Lower lobe of right lung (tissue), 2 donors: ENCODE data around the gene TPP1. TPM values are rescaled to one million over a fixed set of nuclear protein-coding genes. Genes with fewer than 3 reads are reported as not detected.
A peak's percentile ranks its signal among the peaks of the same experiment; 100 is the strongest.

ENCODE experiments used
- ATAC-seq, 2 donors: fragments of 200-7000 bp; cut with Tn5 transposase; one replicate each; pipeline ENCODE4 v1.9.1; 2020 to 2022; ENCODE audit warnings: mild to moderate bottlenecking in 2 of 2, moderate library complexity in 2 of 2
- DNase-seq: peaks from one replicate; pipeline ENCODE4 v3.0.0-alpha.2; 2020
- H3K27ac ChIP-seq: fragments of 200-600 bp; one replicate; pipeline ENCODE4 v1.8.0; 2022
- H3K27me3 ChIP-seq: fragments of 200-600 bp; one replicate; pipeline ENCODE4 v1.8.0; 2022; ENCODE audit warnings: low read depth
- H3K36me3 ChIP-seq: fragments of 200-600 bp; one replicate; pipeline ENCODE4 v1.8.0; 2022; ENCODE audit warnings: mild to moderate bottlenecking
- H3K4me1 ChIP-seq: fragments of 200-600 bp; one replicate; pipeline ENCODE4 v1.8.0; 2022
- H3K4me3 ChIP-seq: fragments of 200-600 bp; one replicate; pipeline ENCODE4 v1.8.0; 2022; ENCODE audit warnings: mild to moderate bottlenecking
- H3K9me3 ChIP-seq: fragments of 200-600 bp; one replicate; pipeline ENCODE4 v1.8.0; 2022
- intact Hi-C: fragments of 100-400 bp; cut with DNase I; formaldehyde crosslinking; loops from one replicate; pipeline ENCODE4 v1.11.0; 2022
- total RNA-seq: library from RNA; stranded (reverse); fragmentation: NEBNext Ultra II Directional; extraction: Animal tissue kit (Norgen Biotek cat#: 25700); gene quantifications from one replicate; pipeline ENCODE4 v1.2.1, GENCODE V29; 2021
- TF ChIP-seq, protein P1 (sequence below): fragments of 200-600 bp; IDR thresholded peaks from one replicate; pipeline ENCODE4 v1.8.0; 2022; ENCODE audit warnings: antibody characterized with exemption, mild to moderate bottlenecking
- donor health status: DM: no; HTN: yes; CAD: no; lungs with severe emphysema.

TPP1 gene
- total RNA-seq, 1 donor from 2014 or later: 231 TPM

DNA sequence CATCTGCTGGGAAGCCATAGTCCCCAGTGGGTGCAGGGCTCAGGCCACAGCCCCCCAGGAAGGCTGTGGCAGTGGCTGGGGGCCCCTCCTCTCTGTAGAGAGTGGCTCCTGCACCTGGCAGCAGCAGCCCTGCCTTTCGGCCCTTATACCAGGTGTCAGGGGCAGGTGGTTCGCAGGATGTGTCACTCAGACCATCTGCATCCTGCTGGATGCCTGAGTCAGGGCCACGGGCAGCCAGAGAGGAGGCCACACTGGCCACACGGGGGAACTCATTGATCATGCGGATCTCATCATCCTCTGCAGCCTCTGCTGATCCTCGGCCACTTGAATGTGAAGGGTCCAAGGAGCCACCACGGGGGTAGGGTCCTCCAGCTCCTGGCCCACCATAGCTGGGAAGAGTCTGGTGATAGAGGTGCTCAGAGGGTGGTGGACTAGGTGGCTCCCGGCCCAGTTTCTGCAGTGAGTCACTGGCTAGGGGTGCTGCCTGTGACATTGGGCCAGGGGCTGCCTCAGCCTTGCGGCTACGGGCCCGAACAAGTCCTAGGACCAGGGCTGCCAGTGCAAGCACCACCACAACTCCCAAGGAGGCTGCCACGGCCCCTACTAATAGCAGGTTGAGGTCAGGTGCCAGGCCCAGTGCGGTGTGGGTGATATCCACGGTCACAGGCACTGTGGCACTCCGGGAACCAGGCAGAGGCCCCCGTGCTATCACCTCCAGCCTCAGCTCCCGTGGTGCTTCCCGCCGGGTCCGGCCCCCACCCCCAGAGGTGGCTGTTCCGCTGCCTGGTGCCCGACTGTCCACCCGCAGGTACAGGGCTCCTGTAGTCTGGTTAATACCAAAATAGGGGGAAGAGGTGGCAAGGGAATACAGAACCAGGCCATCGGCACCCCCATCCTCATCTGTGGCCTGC lies 3.3 kb upstream of the TPP1 start:
- H3K4me3 ChIP-seq: no peak overlapping the region
- peaks cover 29% of the 10 kb centered on the region for H3K36me3 ChIP-seq
- H3K27ac ChIP-seq: no peak overlapping the region
- DNase-seq (no peak), ATAC-seq (no peak)
- TF ChIP-seq, protein P1, sequence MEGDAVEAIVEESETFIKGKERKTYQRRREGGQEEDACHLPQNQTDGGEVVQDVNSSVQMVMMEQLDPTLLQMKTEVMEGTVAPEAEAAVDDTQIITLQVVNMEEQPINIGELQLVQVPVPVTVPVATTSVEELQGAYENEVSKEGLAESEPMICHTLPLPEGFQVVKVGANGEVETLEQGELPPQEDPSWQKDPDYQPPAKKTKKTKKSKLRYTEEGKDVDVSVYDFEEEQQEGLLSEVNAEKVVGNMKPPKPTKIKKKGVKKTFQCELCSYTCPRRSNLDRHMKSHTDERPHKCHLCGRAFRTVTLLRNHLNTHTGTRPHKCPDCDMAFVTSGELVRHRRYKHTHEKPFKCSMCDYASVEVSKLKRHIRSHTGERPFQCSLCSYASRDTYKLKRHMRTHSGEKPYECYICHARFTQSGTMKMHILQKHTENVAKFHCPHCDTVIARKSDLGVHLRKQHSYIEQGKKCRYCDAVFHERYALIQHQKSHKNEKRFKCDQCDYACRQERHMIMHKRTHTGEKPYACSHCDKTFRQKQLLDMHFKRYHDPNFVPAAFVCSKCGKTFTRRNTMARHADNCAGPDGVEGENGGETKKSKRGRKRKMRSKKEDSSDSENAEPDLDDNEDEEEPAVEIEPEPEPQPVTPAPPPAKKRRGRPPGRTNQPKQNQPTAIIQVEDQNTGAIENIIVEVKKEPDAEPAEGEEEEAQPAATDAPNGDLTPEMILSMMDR: no peak
- no peaks in the 10 kb centered on the region for H3K27me3 ChIP-seq
- H3K9me3 ChIP-seq: no peaks in the 10 kb centered on the region
- peaks cover 17% of the 10 kb centered on the region for H3K4me1 ChIP-seq
- intact Hi-C loops: no loop called here

DNA sequence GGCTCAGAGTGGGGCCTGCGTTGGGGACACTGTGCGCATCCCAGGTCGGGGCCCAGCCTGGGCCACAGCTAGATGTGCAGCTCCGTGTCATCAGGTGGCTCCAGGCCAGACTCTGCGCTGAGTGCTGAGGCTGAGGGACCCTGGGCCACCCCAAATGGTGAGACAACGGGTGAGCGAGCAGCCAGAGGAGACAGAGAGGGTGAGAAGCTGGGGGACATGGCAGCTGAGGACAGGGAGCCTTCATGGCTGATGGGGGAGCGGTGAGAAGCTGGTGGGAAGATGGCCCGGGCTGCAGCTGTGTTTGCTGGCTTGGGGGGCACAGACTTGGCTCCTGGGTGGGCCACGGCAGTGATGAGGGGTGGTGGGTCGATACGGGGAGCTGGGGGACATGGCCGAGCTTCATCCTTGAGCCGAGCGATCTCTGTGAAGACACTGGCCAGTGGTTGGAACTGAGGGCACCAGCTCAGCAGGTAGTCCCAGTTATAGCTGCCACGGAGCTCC lies 2.5 kb upstream of the TPP1 start:
- peaks cover 22% of the 10 kb centered on the region for H3K4me1 ChIP-seq
- TF ChIP-seq, protein P1: no peak
- ATAC-seq (no peak), DNase-seq (no peak)
- intact Hi-C loops: no loop called here
- H3K4me3 ChIP-seq: no peak overlapping the region
- H3K27ac ChIP-seq: no peak overlapping the region
- H3K9me3 ChIP-seq: no peaks in the 10 kb centered on the region
- H3K27me3 ChIP-seq: no peaks in the 10 kb centered on the region
- H3K36me3 ChIP-seq: peaks cover 24% of the 10 kb centered on the region

DNA sequence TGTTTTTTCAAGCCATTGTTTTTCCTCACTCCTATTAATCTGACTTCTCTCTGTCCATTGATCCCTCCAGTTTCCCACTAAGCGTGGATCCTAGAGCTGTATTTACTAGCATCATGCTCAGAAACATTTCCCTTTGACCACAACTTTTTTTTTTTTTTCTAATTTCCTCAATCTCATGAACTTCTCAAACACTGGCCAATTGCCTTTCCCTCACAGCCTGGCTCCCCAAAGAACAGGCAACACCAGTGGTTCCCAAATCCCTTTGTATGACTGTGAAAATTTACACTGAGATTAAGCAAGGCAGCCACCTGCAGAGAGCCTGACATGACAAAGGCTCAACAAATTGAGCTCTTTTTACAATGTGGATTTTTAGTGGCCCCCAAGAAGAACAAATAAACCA lies 1.4 kb upstream of the TPP1 start:
- Histone ChIP-seq H3K36me3 (peaks cover 24% of the 10 kb centered on the region), H3K9me3 (no peaks in the 10 kb centered on the region), H3K27me3 (no peaks in the 10 kb centered on the region), H3K4me3 (no peak overlapping the region), H3K4me1 (peaks cover 22% of the 10 kb centered on the region), H3K27ac (no peak overlapping the region)
- ATAC-seq (no peak), DNase-seq (no peak)
- TF ChIP-seq, protein P1: no peak
- intact Hi-C loops: no loop called here

DNA sequence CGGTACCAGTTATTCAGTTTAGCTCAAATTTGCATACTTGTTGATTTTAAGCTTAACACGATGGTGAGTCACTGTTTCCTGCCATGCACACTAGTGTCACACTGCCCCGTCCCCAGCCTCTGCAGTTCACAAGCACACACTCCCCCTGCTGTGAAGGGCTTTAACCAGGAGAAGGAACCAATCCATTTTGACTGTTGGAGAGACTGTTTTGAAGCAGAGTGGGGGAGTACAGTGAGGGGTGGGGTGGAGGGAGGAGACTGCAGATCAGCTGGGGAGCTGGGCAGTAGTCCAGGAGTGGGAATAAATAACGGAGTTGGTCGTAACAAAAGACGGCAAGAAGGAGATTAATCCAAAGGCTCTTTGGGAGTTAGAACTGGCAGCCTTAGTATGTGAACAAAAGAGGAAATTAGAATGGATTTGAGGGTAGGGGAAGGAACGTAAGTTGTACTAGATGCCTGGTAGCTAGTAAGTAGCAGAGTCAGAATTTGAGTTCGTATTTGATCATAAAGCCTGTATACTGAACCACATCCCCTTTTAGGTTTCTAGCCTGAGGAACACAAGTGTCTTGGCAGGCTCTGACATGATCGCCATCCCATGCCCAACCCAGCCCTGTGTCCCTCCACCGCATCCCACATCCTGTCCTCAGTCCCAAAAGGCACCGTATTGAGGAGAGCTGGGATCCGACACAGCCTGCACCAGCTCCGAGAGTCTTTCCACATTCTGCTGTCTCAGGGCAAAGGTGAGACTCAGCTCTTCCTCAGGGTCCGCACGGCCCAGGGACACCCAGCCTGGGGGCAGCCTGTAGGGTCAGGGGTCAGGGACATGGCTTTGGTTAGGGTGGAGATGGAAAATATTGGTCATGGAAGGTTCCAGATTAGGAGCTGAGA lies 862 bp downstream of the TPP1 start:
- peak overlapping the region; percentile 92 for H3K27ac ChIP-seq
- peaks cover 25% of the 10 kb centered on the region for H3K4me1 ChIP-seq
- H3K4me3 ChIP-seq: peak overlapping the region; percentile 87
- H3K27me3 ChIP-seq: no peaks in the 10 kb centered on the region
- peaks cover 35% of the 10 kb centered on the region for H3K36me3 ChIP-seq
- intact Hi-C loops: no loop called here
- TF ChIP-seq, protein P1: no peak
- ATAC-seq (peak; percentile 36 to 49), DNase-seq (peak; percentile 52)
- no peaks in the 10 kb centered on the region for H3K9me3 ChIP-seq

DNA sequence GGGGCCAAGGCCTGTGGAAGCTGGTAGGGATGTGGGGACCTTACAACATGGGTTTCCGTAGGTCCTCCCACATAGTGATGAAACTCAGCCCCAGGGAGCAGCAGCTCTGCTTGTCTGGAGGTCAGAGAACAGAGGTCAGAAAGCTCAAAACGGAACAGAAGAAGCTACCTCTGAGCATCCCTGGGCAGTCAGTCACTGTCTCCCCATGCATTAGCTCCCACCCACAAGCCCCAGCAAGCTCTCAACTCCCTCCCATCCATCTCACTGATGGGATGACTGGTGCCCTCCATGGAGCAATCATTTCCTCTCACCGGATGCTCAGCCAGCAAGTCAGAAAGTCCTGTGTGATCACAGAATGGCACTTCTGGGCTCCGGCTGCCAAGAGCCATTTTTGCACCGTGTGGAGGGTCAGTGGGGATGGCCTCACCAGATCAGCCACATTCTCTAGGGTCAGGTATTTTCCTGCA lies 1.9 kb downstream of the TPP1 start:
- H3K36me3 ChIP-seq: peaks cover 35% of the 10 kb centered on the region
- peak overlapping the region; percentile 87 for H3K4me3 ChIP-seq
- intact Hi-C loops: no loop called here
- ATAC-seq (no peak), DNase-seq (no peak)
- TF ChIP-seq, protein P1: no peak
- H3K27me3 ChIP-seq: no peaks in the 10 kb centered on the region
- peak overlapping the region; percentile 92 for H3K27ac ChIP-seq
- no peaks in the 10 kb centered on the region for H3K9me3 ChIP-seq
- peaks cover 31% of the 10 kb centered on the region for H3K4me1 ChIP-seq
